ENCODE measurements around the gene CTRB1. TPM values are rescaled to one million over a fixed set of nuclear protein-coding genes. Genes with fewer than 3 reads are reported as not detected.
"Not testable (repeated sequence)": the region's sequence is repeated elsewhere in the genome, so short reads cannot be mapped to it uniquely, and the experiment has no call there.

The CTRB1 gene
- total RNA-seq, 2 donors from 2014 or later = 19.1 TPM; not detected in 1

DNA sequence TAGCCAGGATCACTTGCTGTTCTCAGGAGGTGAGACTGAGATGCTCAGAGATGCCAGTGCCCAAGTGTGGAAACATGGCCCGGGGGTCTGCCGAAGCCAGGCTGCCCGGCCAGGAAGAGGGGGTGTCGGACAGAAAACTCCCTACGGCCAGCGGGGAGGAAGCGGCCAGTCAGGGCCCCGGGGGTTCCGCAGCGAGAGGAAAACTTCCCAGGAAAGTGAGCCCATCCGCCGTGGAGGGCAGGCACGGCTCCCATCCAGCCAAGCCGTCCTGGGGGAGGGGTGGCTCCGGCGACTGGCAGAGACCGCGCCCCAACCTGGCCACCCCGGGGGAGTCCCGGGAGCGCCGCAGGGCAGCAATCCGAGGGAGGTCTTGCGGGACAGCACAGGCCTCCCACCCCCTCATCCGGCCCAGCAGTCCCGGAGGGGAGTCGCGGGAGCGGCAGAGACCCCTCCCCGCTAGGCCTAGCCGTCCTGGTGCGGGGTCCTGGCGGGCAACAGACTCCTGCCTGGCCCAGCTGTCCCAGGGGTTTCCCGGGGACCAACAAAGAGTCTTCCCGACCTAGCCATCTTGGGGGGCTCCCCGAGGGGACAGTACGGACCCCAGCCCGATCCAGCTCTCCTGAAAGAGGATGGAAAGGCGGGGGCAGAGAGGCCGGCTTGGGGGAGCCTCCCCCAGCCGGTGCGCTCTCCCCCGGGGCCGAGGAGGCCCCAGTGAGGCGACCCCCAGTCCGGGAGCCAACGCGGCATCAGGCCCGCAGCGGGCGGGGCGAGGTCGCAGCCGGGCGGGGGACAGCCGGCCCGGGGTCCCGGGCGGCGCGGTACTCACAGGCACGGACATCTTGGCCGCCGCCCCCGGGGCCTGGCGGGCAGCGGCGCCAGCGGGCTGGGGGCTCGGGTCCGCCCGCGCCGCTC is 46.5 kb downstream of the CTRB1 start:
- Histone ChIP-seq H3K36me3 (no peaks in the 10 kb centered on the region), H3K27ac (peak overlapping the region; percentile 84), H3K27me3 (no peaks in the 10 kb centered on the region), H3K4me1 (peaks cover 29% of the 10 kb centered on the region), H3K9me3 (no peaks in the 10 kb centered on the region), H3K4me3 (peak overlapping the region; percentile 92), H3K9ac (ENCODE audit: low read depth in 2 of 2, low read length in 2 of 2) (peak overlapping the region; percentile 80 to 92)
- TF ChIP-seq, protein P1, sequence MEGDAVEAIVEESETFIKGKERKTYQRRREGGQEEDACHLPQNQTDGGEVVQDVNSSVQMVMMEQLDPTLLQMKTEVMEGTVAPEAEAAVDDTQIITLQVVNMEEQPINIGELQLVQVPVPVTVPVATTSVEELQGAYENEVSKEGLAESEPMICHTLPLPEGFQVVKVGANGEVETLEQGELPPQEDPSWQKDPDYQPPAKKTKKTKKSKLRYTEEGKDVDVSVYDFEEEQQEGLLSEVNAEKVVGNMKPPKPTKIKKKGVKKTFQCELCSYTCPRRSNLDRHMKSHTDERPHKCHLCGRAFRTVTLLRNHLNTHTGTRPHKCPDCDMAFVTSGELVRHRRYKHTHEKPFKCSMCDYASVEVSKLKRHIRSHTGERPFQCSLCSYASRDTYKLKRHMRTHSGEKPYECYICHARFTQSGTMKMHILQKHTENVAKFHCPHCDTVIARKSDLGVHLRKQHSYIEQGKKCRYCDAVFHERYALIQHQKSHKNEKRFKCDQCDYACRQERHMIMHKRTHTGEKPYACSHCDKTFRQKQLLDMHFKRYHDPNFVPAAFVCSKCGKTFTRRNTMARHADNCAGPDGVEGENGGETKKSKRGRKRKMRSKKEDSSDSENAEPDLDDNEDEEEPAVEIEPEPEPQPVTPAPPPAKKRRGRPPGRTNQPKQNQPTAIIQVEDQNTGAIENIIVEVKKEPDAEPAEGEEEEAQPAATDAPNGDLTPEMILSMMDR (IDR thresholded peaks at IDR 0.05) = no peak
- intact Hi-C loops (cut with DNase I) = loop anchor here (5.0 kb wide), 1 partner anchor 37 kb away; no protein-coding TSS in a partner anchor
- peak; percentile 74 for DNase-seq

DNA sequence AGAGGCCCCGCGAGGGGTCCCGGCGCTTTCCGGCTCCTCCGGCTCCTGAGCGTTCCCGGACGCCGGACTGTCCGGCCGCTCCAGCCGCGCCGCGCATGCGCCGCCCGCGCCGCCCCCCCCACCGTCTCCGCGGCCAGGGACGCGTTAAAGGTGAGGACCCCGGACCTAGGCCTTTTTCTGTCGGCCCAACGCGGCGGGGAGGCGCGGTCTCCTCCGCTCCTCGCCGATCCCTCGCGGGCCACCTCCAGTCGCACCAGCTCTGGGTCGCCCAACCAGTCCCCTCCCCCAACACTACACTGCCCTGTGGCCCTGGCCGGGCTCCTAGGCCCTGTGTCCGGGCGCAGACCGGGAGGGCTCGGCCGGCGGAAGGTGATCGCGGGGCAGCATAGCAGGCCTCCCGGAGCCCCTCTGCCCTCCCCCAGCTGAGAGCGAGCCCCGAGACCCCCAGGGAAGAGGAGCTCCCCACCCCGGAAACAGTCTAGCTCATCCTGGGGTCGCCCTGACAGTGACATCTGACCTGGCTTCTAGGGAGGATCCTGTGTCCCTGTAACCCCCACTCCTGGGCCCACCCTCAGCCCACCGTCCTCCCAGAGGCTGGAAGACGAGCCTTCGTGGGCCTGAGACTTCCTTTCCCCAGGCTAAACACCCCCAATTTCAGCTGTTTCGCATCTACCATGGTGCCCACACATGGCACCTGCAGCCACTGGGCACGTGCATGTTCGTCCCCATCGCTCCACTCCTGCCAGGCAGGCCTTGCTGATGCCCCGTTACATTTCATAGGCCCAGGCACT is 47.3 kb downstream of the CTRB1 start:
- TF ChIP-seq, protein P1 (IDR thresholded peaks at IDR 0.05) = no peak
- DNase-seq = peak; percentile 66
- Histone ChIP-seq H3K4me1 (peaks cover 29% of the 10 kb centered on the region), H3K27me3 (no peaks in the 10 kb centered on the region), H3K27ac (peak overlapping the region; percentile 84), H3K9ac (ENCODE audit: low read depth in 2 of 2, low read length in 2 of 2) (peak overlapping the region; percentile 35 to 80), H3K9me3 (no peaks in the 10 kb centered on the region), H3K4me3 (peak overlapping the region; percentile 92), H3K36me3 (no peaks in the 10 kb centered on the region)
- intact Hi-C loops (cut with DNase I) = loop anchor here (5.0 kb wide), 1 partner anchor 36 kb away; no protein-coding TSS in a partner anchor

DNA sequence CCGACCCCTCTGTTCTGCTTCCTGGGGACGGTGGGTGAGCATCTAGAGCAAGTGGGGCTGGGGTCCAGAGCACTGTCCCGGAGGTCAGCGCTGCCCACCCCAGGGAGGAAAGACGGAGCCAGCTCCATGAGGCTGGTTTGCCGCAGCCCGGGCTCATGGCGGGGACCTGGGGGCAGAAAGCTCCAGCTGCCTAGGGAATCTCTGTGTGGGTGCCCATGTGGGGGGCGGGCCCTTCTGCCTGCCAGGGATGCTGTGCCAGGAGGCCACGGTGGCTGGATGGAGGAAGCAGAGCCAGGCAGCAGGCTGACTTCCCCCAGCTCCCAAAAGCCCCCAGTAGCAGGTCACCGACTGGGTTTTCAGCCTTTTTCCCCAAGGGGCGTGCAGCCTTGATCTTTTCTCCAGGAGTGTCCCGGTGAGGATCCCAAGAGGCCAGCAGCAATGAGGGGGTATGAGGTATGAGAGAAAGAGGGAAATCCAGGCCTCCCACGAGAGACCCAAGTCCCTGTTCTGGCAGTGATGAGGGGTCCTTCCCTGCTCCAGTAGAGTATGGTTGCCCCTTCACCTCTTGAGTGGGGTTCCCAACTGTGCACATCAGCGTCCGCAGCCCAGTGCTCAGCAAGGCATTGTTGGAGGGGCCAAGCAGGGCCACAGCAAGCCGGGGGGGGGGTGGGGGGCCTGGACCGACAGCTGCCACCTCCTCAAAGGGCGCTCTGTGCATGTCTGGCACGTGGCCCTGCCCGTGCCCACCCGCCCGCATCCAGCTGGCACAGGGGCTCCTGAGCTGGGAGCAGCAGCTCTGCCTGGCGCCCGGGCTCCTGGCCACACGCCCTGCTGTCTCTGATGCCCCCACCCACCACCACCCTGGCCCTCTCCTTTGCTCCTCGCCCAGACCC is 48.2 kb downstream of the CTRB1 start:
- TF ChIP-seq, protein P1 (IDR thresholded peaks at IDR 0.05) = no peak
- H3K9me3 ChIP-seq = no peaks in the 10 kb centered on the region
- H3K9ac ChIP-seq (ENCODE audit: low read depth in 2 of 2, low read length in 2 of 2) = peak overlapping the region in 1 of 2 donors; percentile 35
- H3K4me1 ChIP-seq = peaks cover 26% of the 10 kb centered on the region
- H3K27ac ChIP-seq = no peak overlapping the region
- H3K4me3 ChIP-seq = no peak overlapping the region
- intact Hi-C loops (cut with DNase I) = loop anchor here (5.0 kb wide), 1 partner anchor 35 kb away; no protein-coding TSS in a partner anchor
- DNase-seq = no peak
- H3K36me3 ChIP-seq = no peaks in the 10 kb centered on the region
- no peaks in the 10 kb centered on the region for H3K27me3 ChIP-seq

DNA sequence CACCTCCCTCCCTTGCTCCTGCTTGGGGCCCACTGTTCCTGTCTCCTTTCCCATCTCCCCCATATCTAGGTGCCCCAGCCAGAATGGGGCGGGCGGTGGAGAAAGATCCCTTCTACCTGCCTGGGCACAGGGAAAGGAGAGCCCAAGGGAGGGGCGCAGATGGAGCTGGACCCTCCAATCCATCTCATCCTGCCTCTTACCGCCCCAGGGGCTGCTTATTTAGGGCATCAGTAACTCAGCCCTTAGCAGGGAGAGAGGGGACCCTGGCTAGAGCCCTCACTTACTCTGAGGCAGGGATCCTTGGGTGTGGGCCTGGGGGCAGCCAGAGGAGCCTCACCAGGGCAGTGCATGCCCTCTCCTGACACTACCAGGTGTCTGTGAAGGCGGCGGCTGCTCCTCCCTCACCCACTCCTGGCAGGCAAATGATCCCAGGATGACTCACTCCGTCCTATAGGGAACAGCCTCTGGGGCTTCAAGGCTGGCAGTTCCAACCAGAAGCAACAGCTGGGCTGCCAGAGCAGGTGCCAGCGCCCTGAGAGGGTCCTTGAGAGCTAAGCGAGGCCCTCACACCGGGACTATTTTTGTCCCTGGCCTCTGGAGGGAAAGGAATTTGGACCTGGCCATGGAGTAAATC is 49.0 kb downstream of the CTRB1 start:
- no peaks in the 10 kb centered on the region for H3K36me3 ChIP-seq
- H3K4me1 ChIP-seq = peaks cover 18% of the 10 kb centered on the region
- peak overlapping the region in 1 of 2 donors; percentile 46 for H3K9ac ChIP-seq (ENCODE audit: low read depth in 2 of 2, low read length in 2 of 2)
- TF ChIP-seq, protein P1 (IDR thresholded peaks at IDR 0.05) = no peak
- H3K4me3 ChIP-seq = no peak overlapping the region
- no peaks in the 10 kb centered on the region for H3K9me3 ChIP-seq
- intact Hi-C loops (cut with DNase I) = loop anchor here (5.0 kb wide), 1 partner anchor 35 kb away; no protein-coding TSS in a partner anchor
- H3K27ac ChIP-seq = no peak overlapping the region
- no peaks in the 10 kb centered on the region for H3K27me3 ChIP-seq
- peak; percentile 86 for DNase-seq

DNA sequence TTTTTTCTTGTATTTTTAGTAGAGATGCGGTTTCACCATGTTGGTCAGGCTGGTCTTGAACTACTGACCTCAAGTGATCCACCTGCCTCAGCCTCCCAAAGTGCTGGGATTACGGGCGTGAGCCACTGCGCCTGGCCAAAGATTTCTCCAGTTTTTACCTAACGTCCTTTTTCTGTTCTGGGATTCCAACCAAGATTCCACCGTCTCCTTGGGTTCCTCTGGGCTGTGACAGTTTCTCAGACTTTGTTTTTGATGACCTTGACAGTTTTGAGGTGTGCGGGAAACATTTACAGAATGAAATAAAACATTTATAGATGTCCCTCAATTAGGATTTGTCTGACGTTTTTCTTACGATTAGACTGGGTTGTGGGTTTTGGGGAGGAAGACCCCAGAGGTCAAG is 50.6 kb downstream of the CTRB1 start:
- H3K4me1 ChIP-seq; H3K4me3 ChIP-seq; H3K36me3 ChIP-seq; H3K9ac ChIP-seq (ENCODE audit: low read depth in 2 of 2, low read length in 2 of 2); H3K9me3 ChIP-seq; H3K27ac ChIP-seq; DNase-seq; H3K27me3 ChIP-seq: not testable (repeated sequence)
- intact Hi-C loops (cut with DNase I) = loop anchor here (5.0 kb wide), 1 partner anchor 33 kb away; no protein-coding TSS in a partner anchor

Measured in colonic mucosa (tissue), 4 donors.